Measurements from ENCODE around the gene NAV2. TPM values are rescaled to one million over a fixed set of nuclear protein-coding genes. Genes with fewer than 3 reads are reported as not detected.

The NAV2 gene
- total RNA-seq, 1 donor from 2014 or later: 11.1 TPM

GRCh38 chr11:19881177-19881576 lies 168.5 kb downstream of the NAV2 start:
- DNase-seq (ENCODE audit: low read depth) (no peak), FAIRE-seq (no peak)
- Histone ChIP-seq H3K36me3 (ENCODE audit: control insufficient read depth, insufficient read depth, low read length) (no peaks in the 10 kb centered on the region), H3K4me3 (ENCODE audit: low read depth, low read length) (no peak overlapping the region), H3K27me3 (ENCODE audit: control insufficient read depth, insufficient read depth, low read length) (peaks cover 2% of the 10 kb centered on the region)
- TF ChIP-seq CTCF (IDR thresholded peaks at IDR 0.05; ENCODE audit: insufficient read depth, low read length, severe bottlenecking): no peak

GRCh38 chr11:19882356-19882755 lies 169.7 kb downstream of the NAV2 start:
- no peak overlapping the region for H3K4me3 ChIP-seq (ENCODE audit: low read depth, low read length)
- no peak for TF ChIP-seq CTCF (IDR thresholded peaks at IDR 0.05; ENCODE audit: insufficient read depth, low read length, severe bottlenecking)
- FAIRE-seq: no peak
- DNase-seq (ENCODE audit: low read depth): no peak
- no peaks in the 10 kb centered on the region for H3K36me3 ChIP-seq (ENCODE audit: control insufficient read depth, insufficient read depth, low read length)
- peaks cover 2% of the 10 kb centered on the region for H3K27me3 ChIP-seq (ENCODE audit: control insufficient read depth, insufficient read depth, low read length)

GRCh38 chr11:19886498-19886897 lies 173.9 kb downstream of the NAV2 start:
- DNase-seq (ENCODE audit: low read depth) (no peak), FAIRE-seq (peak; percentile 13)
- Histone ChIP-seq H3K4me3 (ENCODE audit: low read depth, low read length) (no peak overlapping the region), H3K27me3 (ENCODE audit: control insufficient read depth, insufficient read depth, low read length) (peaks cover 3% of the 10 kb centered on the region), H3K36me3 (ENCODE audit: control insufficient read depth, insufficient read depth, low read length) (no peaks in the 10 kb centered on the region)
- no peak for TF ChIP-seq CTCF (IDR thresholded peaks at IDR 0.05; ENCODE audit: insufficient read depth, low read length, severe bottlenecking)

- TF ChIP-seq CTCF (IDR thresholded peaks at IDR 0.05; ENCODE audit: insufficient read depth, low read length, severe bottlenecking): no peak
- FAIRE-seq (no peak), DNase-seq (ENCODE audit: low read depth) (no peak)
- H3K36me3 ChIP-seq (ENCODE audit: control insufficient read depth, insufficient read depth, low read length): no peaks in the 10 kb centered on the region
- H3K27me3 ChIP-seq (ENCODE audit: control insufficient read depth, insufficient read depth, low read length): peaks cover 3% of the 10 kb centered on the region
- H3K4me3 ChIP-seq (ENCODE audit: low read depth, low read length): no peak overlapping the region
These were observed 175.2 kb downstream of the NAV2 start for GRCh38 chr11:19887842-19888241.

- Histone ChIP-seq H3K27me3 (ENCODE audit: control insufficient read depth, insufficient read depth, low read length) (peaks cover 3% of the 10 kb centered on the region), H3K4me3 (ENCODE audit: low read depth, low read length) (no peak overlapping the region), H3K36me3 (ENCODE audit: control insufficient read depth, insufficient read depth, low read length) (no peaks in the 10 kb centered on the region)
- DNase-seq (ENCODE audit: low read depth) (no peak), FAIRE-seq (no peak)
- no peak for TF ChIP-seq CTCF (IDR thresholded peaks at IDR 0.05; ENCODE audit: insufficient read depth, low read length, severe bottlenecking)
These were observed 176.9 kb downstream of the NAV2 start for GRCh38 chr11:19889531-19889930.

- FAIRE-seq: no peak
- H3K4me3 ChIP-seq (ENCODE audit: low read depth, low read length): no peak overlapping the region
- peak; percentile 47 for DNase-seq (ENCODE audit: low read depth)
- no peak for TF ChIP-seq CTCF (IDR thresholded peaks at IDR 0.05; ENCODE audit: insufficient read depth, low read length, severe bottlenecking)
- no peaks in the 10 kb centered on the region for H3K36me3 ChIP-seq (ENCODE audit: control insufficient read depth, insufficient read depth, low read length)
- H3K27me3 ChIP-seq (ENCODE audit: control insufficient read depth, insufficient read depth, low read length): peaks cover 3% of the 10 kb centered on the region
These were observed 177.7 kb downstream of the NAV2 start for GRCh38 chr11:19890308-19890707.

All from bronchial epithelial cell (primary cell).